Uterus (tissue), 4 donors: Measurements from ENCODE around the gene ERMP1. TPM values are rescaled to one million over a fixed set of nuclear protein-coding genes. Genes with fewer than 3 reads are reported as not detected.

Source experiments
- DNase-seq, 2 donors: peaks; one replicate each; pipeline ENCODE4 v3.0.0-alpha.2; 2019 to 2020
- H3K27ac ChIP-seq, 2 donors: fragments of 200-600 bp; sonication (generic); 1 replicate in 1 of 2; 2 replicates in 1 of 2; pipeline ENCODE4 v1.5.1; 2016 to 2018
- H3K27me3 ChIP-seq, 2 donors: fragments of 200-600 bp; sonication (generic); one replicate each; pipeline ENCODE4 v1.5.1; 2018 to 2019; ENCODE audit warnings: control low read depth in 1 of 2
- H3K36me3 ChIP-seq, 2 donors: fragments of 200-600 bp; sonication (generic); one replicate each; pipeline ENCODE4 v1.5.1; 2019; ENCODE audit warnings: control low read depth in 1 of 2
- H3K4me1 ChIP-seq, 2 donors: fragments of 200-600 bp; sonication (generic); one replicate each; pipeline ENCODE4 v1.5.1; 2018 to 2019; ENCODE audit warnings: control low read depth in 1 of 2
- H3K4me3 ChIP-seq, 2 donors: fragments of 200-600 bp; sonication (generic); 1 replicate in 1 of 2; 2 replicates in 1 of 2; pipeline ENCODE4 v1.5.1; 2018 to 2019; ENCODE audit warnings: mild to moderate bottlenecking in 1 of 2
- H3K9me3 ChIP-seq, 2 donors: fragments of 200-600 bp; sonication (generic); one replicate each; pipeline ENCODE4 v1.5.1; 2019; ENCODE audit warnings: control low read depth in 1 of 2
- POLR2A ChIP-seq, 2 donors: fragments of 450-650 bp; IDR thresholded peaks; one replicate each; pipeline ENCODE4 v1.6.1; 2016; ENCODE audit warnings: antibody characterized with exemption in 2 of 2, mild to moderate bottlenecking in 1 of 2, moderate library complexity in 1 of 2
- intact Hi-C: fragments of 100-400 bp; cut with DNase I; formaldehyde crosslinking; loops from one replicate; pipeline ENCODE4 v1.15.1; 2023; ENCODE audit warnings: low total_unique reads
- total RNA-seq, 4 donors: library from RNA; depleted of rRNA in 3 of 4; stranded (reverse); fragments of >200 nt in 3 of 4; gene quantifications; one replicate each; pipeline versions ENCODE4 v1.1.0 to v1.2.4, GENCODE V29; 2014 to 2023
- TF ChIP-seq, protein P1 (sequence below), 4 experiments: fragments of 200-600 bp in 2 of 4; fragments of 450-650 bp in 2 of 4; sonication (generic) in 2 of 4; IDR thresholded peaks; one replicate each; pipeline ENCODE4 v1.5.1; 2016 to 2019; ENCODE audit warnings: antibody characterized with exemption in 4 of 4, mild to moderate bottlenecking in 2 of 4, moderate library complexity in 1 of 4
- donor health status: DM: yes; HTN: yes; CAD: no.

Gene ERMP1
- total RNA-seq, 4 donors from 2014 or later = 7.9 to 34.9 (median 11.5) TPM

DNA sequence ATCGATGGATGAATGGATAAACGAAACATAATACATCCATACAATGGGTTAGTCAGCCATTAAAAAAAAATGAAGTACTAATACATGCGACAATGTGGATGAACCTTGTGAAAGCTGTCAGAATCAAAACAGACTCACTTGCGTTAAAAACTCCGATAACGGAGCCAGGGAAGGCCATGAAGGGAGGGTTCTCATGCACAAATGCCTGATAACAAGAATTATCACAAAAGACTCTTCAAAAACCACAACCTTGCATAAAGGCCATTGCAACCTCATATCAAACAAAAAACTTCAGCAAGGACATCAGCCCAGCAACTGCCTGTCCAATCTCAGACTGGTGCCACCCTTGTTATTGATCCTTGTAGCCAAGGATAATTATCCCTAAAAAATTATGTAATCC, 13.7 kb downstream of the ERMP1 start:
- TF ChIP-seq POLR2A (IDR thresholded peaks at IDR 0.05) = no peak
- TF ChIP-seq, protein P1, sequence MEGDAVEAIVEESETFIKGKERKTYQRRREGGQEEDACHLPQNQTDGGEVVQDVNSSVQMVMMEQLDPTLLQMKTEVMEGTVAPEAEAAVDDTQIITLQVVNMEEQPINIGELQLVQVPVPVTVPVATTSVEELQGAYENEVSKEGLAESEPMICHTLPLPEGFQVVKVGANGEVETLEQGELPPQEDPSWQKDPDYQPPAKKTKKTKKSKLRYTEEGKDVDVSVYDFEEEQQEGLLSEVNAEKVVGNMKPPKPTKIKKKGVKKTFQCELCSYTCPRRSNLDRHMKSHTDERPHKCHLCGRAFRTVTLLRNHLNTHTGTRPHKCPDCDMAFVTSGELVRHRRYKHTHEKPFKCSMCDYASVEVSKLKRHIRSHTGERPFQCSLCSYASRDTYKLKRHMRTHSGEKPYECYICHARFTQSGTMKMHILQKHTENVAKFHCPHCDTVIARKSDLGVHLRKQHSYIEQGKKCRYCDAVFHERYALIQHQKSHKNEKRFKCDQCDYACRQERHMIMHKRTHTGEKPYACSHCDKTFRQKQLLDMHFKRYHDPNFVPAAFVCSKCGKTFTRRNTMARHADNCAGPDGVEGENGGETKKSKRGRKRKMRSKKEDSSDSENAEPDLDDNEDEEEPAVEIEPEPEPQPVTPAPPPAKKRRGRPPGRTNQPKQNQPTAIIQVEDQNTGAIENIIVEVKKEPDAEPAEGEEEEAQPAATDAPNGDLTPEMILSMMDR (IDR thresholded peaks at IDR 0.05) = no peak
- no peak overlapping the region for H3K4me3 ChIP-seq
- H3K27me3 ChIP-seq = no peaks in the 10 kb centered on the region
- H3K27ac ChIP-seq = no peak overlapping the region
- no peak for DNase-seq
- no peaks in the 10 kb centered on the region for H3K36me3 ChIP-seq
- H3K9me3 ChIP-seq = no peaks in the 10 kb centered on the region
- intact Hi-C loops = no loop called here
- H3K4me1 ChIP-seq = no peaks in the 10 kb centered on the region

DNA sequence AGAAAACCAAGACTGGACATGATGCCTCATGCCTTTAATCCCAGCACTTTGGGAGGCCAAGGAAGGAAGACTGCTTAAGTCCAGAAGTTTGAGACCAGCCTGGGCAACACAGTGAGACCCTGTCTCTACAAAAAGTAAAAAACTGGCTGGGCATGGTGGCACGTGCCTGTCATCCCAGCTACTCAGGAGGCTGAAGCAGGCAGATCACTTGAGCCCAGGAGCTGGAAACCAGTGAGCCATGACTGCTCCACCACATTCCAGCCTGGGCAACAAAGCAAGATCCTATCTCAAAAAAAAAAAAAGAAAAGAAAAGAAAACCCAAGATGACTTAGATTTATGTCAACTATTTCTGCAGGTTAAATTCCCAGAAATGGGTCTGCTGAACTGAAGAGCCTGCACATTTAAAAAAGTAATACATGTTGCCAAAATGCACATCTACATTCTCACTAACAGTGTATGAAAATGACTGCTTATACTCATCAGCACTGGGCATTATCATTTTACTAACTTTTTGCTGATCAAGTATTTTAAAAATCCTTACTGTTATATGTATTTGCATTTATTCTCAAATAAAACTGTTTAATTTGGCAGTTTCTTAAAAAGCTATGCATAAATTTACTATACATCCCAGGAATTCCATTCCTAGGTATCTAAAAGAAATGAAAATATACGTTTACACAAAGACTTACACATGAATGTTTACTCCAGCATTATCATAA, 14.3 kb downstream of the ERMP1 start:
- H3K4me3 ChIP-seq = no peak overlapping the region
- H3K9me3 ChIP-seq = no peaks in the 10 kb centered on the region
- H3K27me3 ChIP-seq = no peaks in the 10 kb centered on the region
- H3K4me1 ChIP-seq = no peaks in the 10 kb centered on the region
- TF ChIP-seq POLR2A (IDR thresholded peaks at IDR 0.05) = no peak
- TF ChIP-seq, protein P1 (IDR thresholded peaks at IDR 0.05) = no peak
- no peak overlapping the region for H3K27ac ChIP-seq
- DNase-seq = no peak
- no peaks in the 10 kb centered on the region for H3K36me3 ChIP-seq
- intact Hi-C loops = no loop called here

DNA sequence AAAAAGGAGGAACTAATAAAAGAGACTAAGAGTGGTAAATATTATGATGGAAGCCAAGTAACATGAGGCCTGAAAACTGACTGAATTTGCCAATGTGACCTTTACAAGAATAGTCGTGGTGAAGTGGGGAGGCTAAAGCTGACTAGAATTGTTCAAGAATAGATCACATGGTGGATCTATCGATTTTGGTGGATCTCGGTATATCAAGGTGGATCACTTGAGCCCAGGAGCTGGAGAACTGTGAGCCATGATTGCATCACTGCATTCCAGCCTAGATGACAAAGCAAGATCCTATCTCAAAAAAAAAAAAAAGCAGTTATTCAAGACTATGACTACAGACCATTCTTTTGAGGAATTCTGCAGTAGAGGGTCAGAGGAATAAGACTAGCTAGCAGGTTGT, 15.1 kb downstream of the ERMP1 start:
- Histone ChIP-seq H3K9me3 (no peaks in the 10 kb centered on the region), H3K36me3 (no peaks in the 10 kb centered on the region), H3K27ac (no peak overlapping the region), H3K4me3 (no peak overlapping the region), H3K27me3 (no peaks in the 10 kb centered on the region), H3K4me1 (no peaks in the 10 kb centered on the region)
- TF ChIP-seq, protein P1 (IDR thresholded peaks at IDR 0.05) = no peak
- no peak for TF ChIP-seq POLR2A (IDR thresholded peaks at IDR 0.05)
- DNase-seq = no peak
- intact Hi-C loops = no loop called here

DNA sequence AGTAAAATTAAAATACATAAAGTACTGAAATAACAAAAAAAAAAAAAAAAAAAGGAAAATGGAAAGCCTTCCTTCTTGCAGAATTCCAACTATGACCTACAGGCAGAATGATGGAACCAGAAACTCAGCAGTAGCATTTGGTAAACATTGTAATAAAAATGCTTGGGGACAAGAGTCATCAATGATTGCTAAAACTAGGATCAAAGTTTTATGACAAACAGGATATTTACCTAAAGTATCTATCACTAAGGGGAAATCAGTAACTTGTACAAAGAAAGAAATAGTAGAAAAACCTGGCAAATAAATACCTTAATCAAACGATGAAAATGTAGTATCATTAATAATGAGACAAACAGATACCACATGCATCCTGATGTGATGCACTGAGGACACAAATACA, 17.5 kb downstream of the ERMP1 start:
- intact Hi-C loops = no loop called here
- no peaks in the 10 kb centered on the region for H3K4me1 ChIP-seq
- no peaks in the 10 kb centered on the region for H3K36me3 ChIP-seq
- DNase-seq = no peak
- H3K9me3 ChIP-seq = no peaks in the 10 kb centered on the region
- TF ChIP-seq POLR2A (IDR thresholded peaks at IDR 0.05) = no peak
- TF ChIP-seq, protein P1 (IDR thresholded peaks at IDR 0.05) = no peak
- no peaks in the 10 kb centered on the region for H3K27me3 ChIP-seq
- no peak overlapping the region for H3K4me3 ChIP-seq
- H3K27ac ChIP-seq = no peak overlapping the region

DNA sequence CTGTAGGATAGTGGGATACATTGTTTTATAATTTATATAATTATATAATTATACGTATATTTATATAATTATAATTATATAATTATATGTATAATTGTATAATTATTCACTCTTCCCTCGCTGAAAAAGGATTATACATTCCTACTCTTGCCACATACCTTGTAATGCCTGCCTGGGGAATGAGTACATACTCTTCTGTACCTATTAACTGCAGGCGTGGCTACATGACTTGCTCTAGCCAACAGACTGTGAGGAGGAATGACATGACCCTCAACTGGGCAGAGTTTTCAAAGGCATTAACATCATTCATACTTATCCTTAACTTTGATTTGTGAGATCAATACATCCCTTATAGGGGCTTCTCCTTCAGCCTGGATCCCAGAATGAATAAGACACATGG, 19.1 kb downstream of the ERMP1 start:
- no peaks in the 10 kb centered on the region for H3K36me3 ChIP-seq
- TF ChIP-seq POLR2A (IDR thresholded peaks at IDR 0.05) = no peak
- TF ChIP-seq, protein P1 (IDR thresholded peaks at IDR 0.05) = no peak
- intact Hi-C loops = no loop called here
- no peaks in the 10 kb centered on the region for H3K4me1 ChIP-seq
- no peaks in the 10 kb centered on the region for H3K9me3 ChIP-seq
- no peak overlapping the region for H3K27ac ChIP-seq
- no peak overlapping the region for H3K4me3 ChIP-seq
- DNase-seq = no peak
- H3K27me3 ChIP-seq = no peaks in the 10 kb centered on the region
